ENCODE results near the gene PCDH8.

The PCDH8 gene, protein sequence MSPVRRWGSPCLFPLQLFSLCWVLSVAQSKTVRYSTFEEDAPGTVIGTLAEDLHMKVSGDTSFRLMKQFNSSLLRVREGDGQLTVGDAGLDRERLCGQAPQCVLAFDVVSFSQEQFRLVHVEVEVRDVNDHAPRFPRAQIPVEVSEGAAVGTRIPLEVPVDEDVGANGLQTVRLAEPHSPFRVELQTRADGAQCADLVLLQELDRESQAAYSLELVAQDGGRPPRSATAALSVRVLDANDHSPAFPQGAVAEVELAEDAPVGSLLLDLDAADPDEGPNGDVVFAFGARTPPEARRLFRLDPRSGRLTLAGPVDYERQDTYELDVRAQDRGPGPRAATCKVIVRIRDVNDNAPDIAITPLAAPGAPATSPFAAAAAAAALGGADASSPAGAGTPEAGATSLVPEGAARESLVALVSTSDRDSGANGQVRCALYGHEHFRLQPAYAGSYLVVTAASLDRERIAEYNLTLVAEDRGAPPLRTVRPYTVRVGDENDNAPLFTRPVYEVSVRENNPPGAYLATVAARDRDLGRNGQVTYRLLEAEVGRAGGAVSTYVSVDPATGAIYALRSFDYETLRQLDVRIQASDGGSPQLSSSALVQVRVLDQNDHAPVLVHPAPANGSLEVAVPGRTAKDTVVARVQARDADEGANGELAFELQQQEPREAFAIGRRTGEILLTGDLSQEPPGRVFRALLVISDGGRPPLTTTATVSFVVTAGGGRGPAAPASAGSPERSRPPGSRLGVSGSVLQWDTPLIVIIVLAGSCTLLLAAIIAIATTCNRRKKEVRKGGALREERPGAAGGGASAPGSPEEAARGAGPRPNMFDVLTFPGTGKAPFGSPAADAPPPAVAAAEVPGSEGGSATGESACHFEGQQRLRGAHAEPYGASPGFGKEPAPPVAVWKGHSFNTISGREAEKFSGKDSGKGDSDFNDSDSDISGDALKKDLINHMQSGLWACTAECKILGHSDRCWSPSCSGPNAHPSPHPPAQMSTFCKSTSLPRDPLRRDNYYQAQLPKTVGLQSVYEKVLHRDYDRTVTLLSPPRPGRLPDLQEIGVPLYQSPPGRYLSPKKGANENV

DNA sequence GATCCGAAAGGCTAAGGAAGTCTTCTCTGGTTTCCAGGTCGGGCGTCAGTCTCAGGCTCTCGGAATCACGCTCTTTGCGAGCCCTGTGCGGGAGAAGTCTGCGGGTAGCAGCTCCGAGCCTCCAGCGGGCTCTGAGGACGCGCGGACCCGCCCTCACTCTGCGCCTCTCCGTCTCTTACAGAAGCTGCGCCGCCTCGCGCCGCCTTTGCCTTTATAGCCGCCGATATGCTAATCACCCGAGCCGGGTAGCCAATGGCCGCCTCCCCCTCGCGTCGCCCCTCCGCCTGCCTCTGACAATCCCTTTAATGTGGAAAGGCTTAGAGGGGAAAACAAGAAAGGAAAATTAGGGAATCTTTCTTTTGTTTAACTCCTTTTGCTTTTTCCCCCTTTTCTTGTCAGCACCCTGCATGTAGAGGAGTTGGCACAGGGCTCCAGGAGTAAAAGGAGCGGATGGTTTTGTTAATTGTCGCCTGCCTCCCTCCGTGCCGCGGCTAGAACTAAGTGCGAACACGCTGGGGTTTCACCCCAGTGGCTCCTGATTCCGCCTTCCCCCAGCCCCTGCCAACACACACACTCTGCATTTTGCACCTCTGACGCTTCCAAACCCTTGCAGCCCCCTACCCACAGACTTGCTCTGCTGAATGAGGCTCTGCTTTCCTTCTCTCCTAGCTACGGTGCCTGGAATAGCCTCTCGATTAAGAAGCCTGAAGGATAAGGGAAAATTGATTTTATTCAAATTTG lies at the start of gene PCDH8:
Gene PCDH8 (minus strand): TSS at position 186 of the 741 bp plus-strand sequence. CDS start 204 bp downstream, outside the sequence.
- no peak within 1 kb of the TSS for H3K4me3 ChIP-seq (ENCODE audit: control insufficient read depth, low read depth, low read length)
- TF ChIP-seq, protein P1, sequence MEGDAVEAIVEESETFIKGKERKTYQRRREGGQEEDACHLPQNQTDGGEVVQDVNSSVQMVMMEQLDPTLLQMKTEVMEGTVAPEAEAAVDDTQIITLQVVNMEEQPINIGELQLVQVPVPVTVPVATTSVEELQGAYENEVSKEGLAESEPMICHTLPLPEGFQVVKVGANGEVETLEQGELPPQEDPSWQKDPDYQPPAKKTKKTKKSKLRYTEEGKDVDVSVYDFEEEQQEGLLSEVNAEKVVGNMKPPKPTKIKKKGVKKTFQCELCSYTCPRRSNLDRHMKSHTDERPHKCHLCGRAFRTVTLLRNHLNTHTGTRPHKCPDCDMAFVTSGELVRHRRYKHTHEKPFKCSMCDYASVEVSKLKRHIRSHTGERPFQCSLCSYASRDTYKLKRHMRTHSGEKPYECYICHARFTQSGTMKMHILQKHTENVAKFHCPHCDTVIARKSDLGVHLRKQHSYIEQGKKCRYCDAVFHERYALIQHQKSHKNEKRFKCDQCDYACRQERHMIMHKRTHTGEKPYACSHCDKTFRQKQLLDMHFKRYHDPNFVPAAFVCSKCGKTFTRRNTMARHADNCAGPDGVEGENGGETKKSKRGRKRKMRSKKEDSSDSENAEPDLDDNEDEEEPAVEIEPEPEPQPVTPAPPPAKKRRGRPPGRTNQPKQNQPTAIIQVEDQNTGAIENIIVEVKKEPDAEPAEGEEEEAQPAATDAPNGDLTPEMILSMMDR (conservative IDR thresholded peaks at IDR 0.05; ENCODE audit: control insufficient read depth, insufficient read depth, low read depth, low read length), result no peak
- no peak for DNase-seq (ENCODE audit: low read depth)

DNA sequence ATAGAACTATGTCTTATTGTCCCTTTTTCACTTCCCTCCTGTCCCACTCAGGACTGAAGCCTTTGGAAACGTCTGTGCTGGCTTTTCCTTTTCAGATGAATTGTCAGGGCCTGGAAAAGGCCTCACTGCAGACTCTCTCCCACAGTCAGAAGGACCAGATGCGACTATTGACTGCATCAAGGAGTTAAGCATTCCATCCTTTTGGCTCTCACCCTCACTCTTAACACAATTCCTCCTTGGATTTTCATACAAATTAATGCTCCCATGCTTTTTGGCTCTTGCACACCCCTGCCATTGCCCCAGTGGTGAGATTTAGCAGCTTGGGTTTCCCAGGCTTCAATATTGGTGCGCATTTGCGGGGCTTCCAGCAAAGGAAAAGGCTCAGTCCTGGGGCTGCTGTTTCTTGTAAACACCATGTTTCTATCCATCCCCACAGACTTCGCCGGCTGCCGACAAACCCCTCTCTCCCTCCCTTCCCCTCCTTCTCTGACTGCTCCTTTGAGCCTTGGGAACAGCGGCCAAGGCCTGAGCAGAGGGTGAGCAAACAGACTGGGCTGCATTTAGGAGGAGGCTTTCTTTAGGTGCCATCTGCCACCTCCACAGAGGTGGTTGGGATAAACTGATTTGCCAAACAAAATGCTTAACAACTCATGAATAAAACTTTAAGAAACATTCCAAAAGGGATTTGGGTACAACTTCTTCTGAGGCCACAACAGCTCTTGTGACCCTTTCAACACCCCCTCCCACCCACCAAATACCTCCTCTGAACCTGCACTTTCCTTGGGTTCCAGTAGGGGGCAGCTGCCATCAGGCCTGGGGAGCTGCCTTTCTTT lies 48.6 kb upstream of the PCDH8 start:
- no peak for DNase-seq (ENCODE audit: low read depth)
- TF ChIP-seq, protein P1 (conservative IDR thresholded peaks at IDR 0.05; ENCODE audit: control insufficient read depth, insufficient read depth, low read depth, low read length), result peak; percentile 42

DNA sequence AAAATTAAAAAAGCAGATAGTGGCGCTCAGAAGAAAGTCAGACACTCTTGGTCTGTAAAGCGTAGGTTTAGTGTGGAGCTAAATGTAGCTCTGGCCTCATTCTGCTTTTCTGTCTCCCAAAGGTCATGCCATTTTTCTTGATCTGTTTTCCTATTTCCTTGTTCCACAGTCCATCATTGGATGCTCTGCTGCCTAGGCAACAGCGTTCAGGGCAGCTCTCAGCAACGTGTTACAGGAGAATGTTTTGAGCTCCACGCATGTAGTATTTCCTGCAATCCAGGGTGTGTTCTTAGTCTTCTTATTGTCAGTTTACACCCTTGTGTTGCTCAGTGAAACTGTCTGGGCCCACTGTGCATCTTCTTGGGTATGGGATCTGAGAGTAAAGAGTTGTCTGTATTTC lies 46.0 kb upstream of the PCDH8 start:
- TF ChIP-seq, protein P1 (conservative IDR thresholded peaks at IDR 0.05; ENCODE audit: control insufficient read depth, insufficient read depth, low read depth, low read length), result no peak
- DNase-seq (ENCODE audit: low read depth), result no peak
- H3K4me3 ChIP-seq (ENCODE audit: control insufficient read depth, low read depth, low read length), result no peak overlapping the region

More for the DNA sequence above, 48.6 kb upstream of the PCDH8 start:
- no peak overlapping the region for H3K4me3 ChIP-seq (ENCODE audit: control insufficient read depth, low read depth, low read length)

DNA sequence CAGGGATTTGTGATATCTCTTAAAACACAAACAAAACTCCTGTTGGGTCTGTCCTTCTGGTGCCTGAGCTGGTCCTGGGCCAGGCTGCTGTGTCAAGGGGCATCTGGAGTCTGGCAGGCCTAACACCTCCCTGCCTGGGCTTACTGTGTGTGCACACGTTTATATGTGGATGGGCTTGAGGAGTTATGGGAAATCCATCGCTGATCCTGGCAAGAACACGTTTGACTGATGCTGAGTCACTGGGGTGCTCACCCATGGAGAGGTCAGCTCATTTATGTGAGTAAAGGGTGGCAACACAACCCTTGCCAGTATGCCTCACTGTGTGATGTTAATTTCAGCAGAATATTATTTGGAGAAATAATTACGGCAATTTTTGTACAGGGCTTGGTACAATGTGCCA lies 44.5 kb upstream of the PCDH8 start:
- DNase-seq (ENCODE audit: low read depth), result no peak
- TF ChIP-seq, protein P1 (conservative IDR thresholded peaks at IDR 0.05; ENCODE audit: control insufficient read depth, insufficient read depth, low read depth, low read length), result no peak
- no peak overlapping the region for H3K4me3 ChIP-seq (ENCODE audit: control insufficient read depth, low read depth, low read length)

DNA sequence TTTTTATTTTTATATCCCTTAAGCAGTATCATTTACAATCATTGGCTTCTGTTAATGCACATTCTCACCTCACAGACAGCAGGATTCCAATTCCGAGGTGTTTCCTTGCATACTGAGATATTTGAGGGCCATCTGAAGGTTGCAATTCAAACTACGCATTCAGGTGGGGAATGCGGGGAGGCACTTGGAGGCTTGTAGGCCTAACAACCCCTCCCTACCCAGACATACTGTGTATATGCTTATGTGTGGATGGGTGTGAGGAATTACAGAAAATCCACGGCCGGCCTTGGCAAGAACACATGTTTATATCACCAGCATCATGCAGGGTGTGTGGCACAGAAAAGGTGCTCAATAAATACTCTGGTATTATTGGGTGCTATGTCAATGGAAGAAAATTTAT lies 43.3 kb upstream of the PCDH8 start:
- no peak overlapping the region for H3K4me3 ChIP-seq (ENCODE audit: control insufficient read depth, low read depth, low read length)
- DNase-seq (ENCODE audit: low read depth), result no peak
- TF ChIP-seq, protein P1 (conservative IDR thresholded peaks at IDR 0.05; ENCODE audit: control insufficient read depth, insufficient read depth, low read depth, low read length), result no peak
